ENCODE data around the gene ZNF687. TPM values are rescaled to one million over a fixed set of nuclear protein-coding genes. Genes with fewer than 3 reads are reported as not detected.

The ZNF687 gene
- total and polyA plus RNA-seq, 2 of the 4 experiments (the other 2 are of a cell fraction) = 5.7 to 10.8 TPM

GRCh38 chr1:151327903-151328674, 46.0 kb downstream of the ZNF687 start:
- Histone ChIP-seq H3K4ac (ENCODE audit: low read depth, low read length) (peak overlapping the region; percentile 94), H3K79me1 (ENCODE audit: low read depth in 1 of 2, low read length in 2 of 2) (peaks cover 8 to 43% of the 10 kb centered on the region in 2 experiments), H2BK15ac (ENCODE audit: low read depth, low read length) (peak overlapping the region; percentile 55; the same call in 2 of the 3 replicates), H3K36me3 (ENCODE audit: control insufficient read depth, insufficient read depth, low read length) (peaks cover 12% of the 10 kb centered on the region), H3K4me1 (ENCODE audit: control insufficient read depth, insufficient read depth, low read length) (peaks cover 9% of the 10 kb centered on the region), H4K20me1 (ENCODE audit: insufficient read depth, low read length) (peaks cover 17% of the 10 kb centered on the region), H2BK120ac (ENCODE audit: low read depth, low read length) (peak overlapping the region; percentile 68), H3K27me3 (ENCODE audit: control insufficient read depth, insufficient read depth, low read length) (no peaks in the 10 kb centered on the region), H2BK20ac (ENCODE audit: low read depth, low read length) (peak overlapping the region; percentile 13; the same call in 1 of the 2 replicates), H3K27ac (ENCODE audit: insufficient read depth, low read length) (peak overlapping the region; percentile 80), H3K4me3 (ENCODE audit: insufficient read depth, low read depth, low read length) (peak overlapping the region; percentile 50), H3K9me3 (ENCODE audit: control insufficient read depth, insufficient read depth, low read length) (no peaks in the 10 kb centered on the region), H2AK9ac (replicated peaks; ENCODE audit: low read depth, low read length, poor library complexity) (peak overlapping the region; percentile 90), H3K4me2 (ENCODE audit: low read depth, low read length) (peak overlapping the region; percentile 93), H3K23ac (ENCODE audit: low read depth, low read length) (peak overlapping the region; percentile 92), H2BK5ac (ENCODE audit: low read depth, low read length, poor library complexity, severe bottlenecking) (peak overlapping the region; percentile 61), H4K8ac (ENCODE audit: low read depth in 2 of 2, low read length in 2 of 2) (peak overlapping the region; percentile 94 to 97), H3K9ac (ENCODE audit: low read depth, low read length) (peak overlapping the region; percentile 76), H2AK5ac (ENCODE audit: low read depth, low read length) (peak overlapping the region; percentile 39), H4K91ac (ENCODE audit: insufficient read depth, low read depth, low read length) (peak overlapping the region; percentile 88), H3K56ac (ENCODE audit: extremely low read depth, insufficient read depth, low read length) (peak overlapping the region; percentile 72), H2AFZ (replicated peaks; ENCODE audit: low read length, poor library complexity) (peak overlapping the region; percentile 96), H4K5ac (ENCODE audit: low read depth, low read length) (peak overlapping the region; percentile 81), H3K18ac (ENCODE audit: low read depth, low read length) (peak overlapping the region; percentile 53), H3K14ac (replicated peaks; ENCODE audit: low read depth, low read length) (peak overlapping the region; percentile 92), H3K9me1 (ENCODE audit: insufficient read depth, low read length) (peaks cover 12% of the 10 kb centered on the region)
- in situ Hi-C loops (cut with MboI; ENCODE audit: low sequenced_read_pairs) (no loop called here), intact Hi-C loops (cut with micrococcal nuclease) (loop anchor here (1.0 to 10.0 kb wide), 2 partner anchors 17 to 217 kb away; partner anchors contain the start of gene TUFT1), dilution Hi-C loops (cut with HindIII; ENCODE audit: low sequenced_read_pairs, unreplicated experiment) (no loop called here)
- WGBS, 2 experiments (ENCODE audit: extremely low coverage in 2 of 2, insufficient read length in 1 of 2) = 2% methylated on average over 9 of the region's 34 CpGs; no CpG with 5 or more reads in 1 of the 2 experiments
- POLR2A ChIA-PET (ENCODE audit: unreplicated experiment) = no interaction called here
- no TSS peak for BruUV-seq (replicated peaks)
- TF ChIP-seq MXI1 (IDR thresholded peaks at IDR 0.05; ENCODE audit: borderline replicate concordance, low read depth, low read length) = no peak
- no peak for TF ChIP-seq ELK1 (IDR thresholded peaks at IDR 0.05; ENCODE audit: borderline replicate concordance, low read depth, low read length)
- no peak for TF ChIP-seq MAZ (IDR thresholded peaks at IDR 0.05; ENCODE audit: borderline replicate concordance, low read depth, low read length)
- TF ChIP-seq POLR2A (IDR thresholded peaks at IDR 0.05; ENCODE audit: low read depth, low read length) = no peak
- no peak for TF ChIP-seq CEBPB (IDR thresholded peaks at IDR 0.05; ENCODE audit: low read depth, low read length)
- TF ChIP-seq RFX5 (IDR thresholded peaks at IDR 0.05; ENCODE audit: low read depth, low read length) = no peak
- TF ChIP-seq BHLHE40 (IDR thresholded peaks at IDR 0.05; ENCODE audit: low read depth, low read length) = no peak
- TF ChIP-seq CHD1 (IDR thresholded peaks at IDR 0.05; ENCODE audit: low read depth, low read length) = no peak
- no peak for TF ChIP-seq MAFK (IDR thresholded peaks at IDR 0.05; ENCODE audit: low read depth, low read length)
- TF ChIP-seq NFE2L2 (IDR thresholded peaks at IDR 0.05; ENCODE audit: low read depth, low read length) = no peak
- no peak for TF ChIP-seq SMC3 (IDR thresholded peaks at IDR 0.05; ENCODE audit: low read depth, low read length)
- peak; percentile 22 for ATAC-seq (ENCODE audit: low read depth)
- CTCF ChIA-PET = interaction anchor here (1.4 to 1.5 kb wide), 2 partner anchors 13 to 14 kb away, joined by 5 read pairs; no protein-coding TSS in a partner anchor
- DNase-seq = no peak

All from IMR-90 (cell line).